Measurements from ENCODE around the gene CFAP299. TPM values are rescaled to one million over a fixed set of nuclear protein-coding genes. Genes with fewer than 3 reads are reported as not detected.

The CFAP299 gene
- total RNA-seq, 1 donor from 2014 or later = 0.93 TPM

GRCh38 chr4:80452768-80453167 is 117.2 kb downstream of the CFAP299 start:
- H3K9me3 Mint-ChIP-seq (ENCODE audit: low read depth) = peaks cover 3% of the 10 kb centered on the region
- no peak overlapping the region for H3K4me3 Mint-ChIP-seq (ENCODE audit: low read depth)
- H3K27ac Mint-ChIP-seq = no peak overlapping the region
- H3K4me1 Mint-ChIP-seq (ENCODE audit: low read depth) = peaks cover 8% of the 10 kb centered on the region
- H3K36me3 Mint-ChIP-seq (ENCODE audit: insufficient read depth) = no peaks in the 10 kb centered on the region
- TF ChIP-seq CTCF (IDR thresholded peaks at IDR 0.05; ENCODE audit: unreplicated experiment) = no peak
- no peak for DNase-seq (ENCODE audit: low spot score, unreplicated experiment)
- no peaks in the 10 kb centered on the region for H3K27me3 Mint-ChIP-seq

GRCh38 chr4:80454040-80454439 is 118.5 kb downstream of the CFAP299 start:
- DNase-seq (ENCODE audit: low spot score, unreplicated experiment) = no peak
- Mint-ChIP-seq H3K36me3 (ENCODE audit: insufficient read depth) (no peaks in the 10 kb centered on the region), H3K27me3 (no peaks in the 10 kb centered on the region), H3K4me3 (ENCODE audit: low read depth) (no peak overlapping the region), H3K27ac (peak overlapping the region; percentile 7), H3K9me3 (ENCODE audit: low read depth) (no peaks in the 10 kb centered on the region), H3K4me1 (ENCODE audit: low read depth) (peaks cover 8% of the 10 kb centered on the region)
- no peak for TF ChIP-seq CTCF (IDR thresholded peaks at IDR 0.05; ENCODE audit: unreplicated experiment)

- H3K4me3 Mint-ChIP-seq (ENCODE audit: low read depth) = no peak overlapping the region
- no peaks in the 10 kb centered on the region for H3K36me3 Mint-ChIP-seq (ENCODE audit: insufficient read depth)
- DNase-seq (ENCODE audit: low spot score, unreplicated experiment) = no peak
- H3K9me3 Mint-ChIP-seq (ENCODE audit: low read depth) = no peaks in the 10 kb centered on the region
- H3K27ac Mint-ChIP-seq = no peak overlapping the region
- TF ChIP-seq CTCF (IDR thresholded peaks at IDR 0.05; ENCODE audit: unreplicated experiment) = no peak
- H3K27me3 Mint-ChIP-seq = no peaks in the 10 kb centered on the region
- H3K4me1 Mint-ChIP-seq (ENCODE audit: low read depth) = peaks cover 8% of the 10 kb centered on the region
Observed at GRCh38 chr4:80454556-80454955, 119.0 kb downstream of the CFAP299 start.

- H3K36me3 Mint-ChIP-seq (ENCODE audit: insufficient read depth) = no peaks in the 10 kb centered on the region
- TF ChIP-seq CTCF (IDR thresholded peaks at IDR 0.05; ENCODE audit: unreplicated experiment) = no peak
- H3K27ac Mint-ChIP-seq = no peak overlapping the region
- no peak overlapping the region for H3K4me3 Mint-ChIP-seq (ENCODE audit: low read depth)
- no peaks in the 10 kb centered on the region for H3K9me3 Mint-ChIP-seq (ENCODE audit: low read depth)
- peaks cover 9% of the 10 kb centered on the region for H3K4me1 Mint-ChIP-seq (ENCODE audit: low read depth)
- no peaks in the 10 kb centered on the region for H3K27me3 Mint-ChIP-seq
- no peak for DNase-seq (ENCODE audit: low spot score, unreplicated experiment)
Observed at GRCh38 chr4:80459918-80460473, 124.5 kb downstream of the CFAP299 start.

- TF ChIP-seq CTCF (IDR thresholded peaks at IDR 0.05; ENCODE audit: unreplicated experiment) = no peak
- no peaks in the 10 kb centered on the region for H3K36me3 Mint-ChIP-seq (ENCODE audit: insufficient read depth)
- H3K9me3 Mint-ChIP-seq (ENCODE audit: low read depth) = no peaks in the 10 kb centered on the region
- H3K27ac Mint-ChIP-seq = no peak overlapping the region
- no peak overlapping the region for H3K4me3 Mint-ChIP-seq (ENCODE audit: low read depth)
- no peak for DNase-seq (ENCODE audit: low spot score, unreplicated experiment)
- H3K27me3 Mint-ChIP-seq = peaks cover 3% of the 10 kb centered on the region
- peaks cover 8% of the 10 kb centered on the region for H3K4me1 Mint-ChIP-seq (ENCODE audit: low read depth)
Observed at GRCh38 chr4:80461412-80461811, 125.9 kb downstream of the CFAP299 start.
